IgD-negative memory B cell (primary cell): ENCODE measurements around the gene PSMA3. TPM values are rescaled to one million over a fixed set of nuclear protein-coding genes. Genes with fewer than 3 reads are reported as not detected.

ENCODE experiments used
- H3K27ac Mint-ChIP-seq, 3 donors: one replicate each; pipeline ENCODE4 v1.8.0; 2020 to 2022; ENCODE audit warnings: mild to moderate bottlenecking in 3 of 3, mixed read lengths in 3 of 3, moderate library complexity in 1 of 3
- H3K27me3 Mint-ChIP-seq: one replicate; pipeline ENCODE4 v1.8.0; 2021; ENCODE audit warnings: mixed read lengths
- H3K36me3 Mint-ChIP-seq: one replicate; pipeline ENCODE4 v1.8.0; 2020; ENCODE audit warnings: mild to moderate bottlenecking, mixed read lengths
- H3K4me1 Mint-ChIP-seq, 3 donors: one replicate each; pipeline ENCODE4 v1.8.0; 2020 to 2022; ENCODE audit warnings: mixed read lengths in 3 of 3, mild to moderate bottlenecking in 1 of 3
- H3K4me3 Mint-ChIP-seq, 4 donors: one replicate each; pipeline ENCODE4 v1.8.0; 2020 to 2022; ENCODE audit warnings: mild to moderate bottlenecking in 4 of 4, mixed read lengths in 4 of 4, moderate library complexity in 3 of 4
- H3K9me3 Mint-ChIP-seq, 3 donors: one replicate each; pipeline ENCODE4 v1.8.0; 2020 to 2021; ENCODE audit warnings: mixed read lengths in 3 of 3, mild to moderate bottlenecking in 1 of 3
- polyA plus RNA-seq: library from polyadenylated mRNA; unstranded; fragments of 300-500 nt; fragmentation: Illumina TruSeq; gene quantifications from one replicate; pipeline ENCODE4 v1.2.3, GENCODE V29; 2021

The PSMA3 gene
- polyA plus RNA-seq, result 120 TPM

DNA sequence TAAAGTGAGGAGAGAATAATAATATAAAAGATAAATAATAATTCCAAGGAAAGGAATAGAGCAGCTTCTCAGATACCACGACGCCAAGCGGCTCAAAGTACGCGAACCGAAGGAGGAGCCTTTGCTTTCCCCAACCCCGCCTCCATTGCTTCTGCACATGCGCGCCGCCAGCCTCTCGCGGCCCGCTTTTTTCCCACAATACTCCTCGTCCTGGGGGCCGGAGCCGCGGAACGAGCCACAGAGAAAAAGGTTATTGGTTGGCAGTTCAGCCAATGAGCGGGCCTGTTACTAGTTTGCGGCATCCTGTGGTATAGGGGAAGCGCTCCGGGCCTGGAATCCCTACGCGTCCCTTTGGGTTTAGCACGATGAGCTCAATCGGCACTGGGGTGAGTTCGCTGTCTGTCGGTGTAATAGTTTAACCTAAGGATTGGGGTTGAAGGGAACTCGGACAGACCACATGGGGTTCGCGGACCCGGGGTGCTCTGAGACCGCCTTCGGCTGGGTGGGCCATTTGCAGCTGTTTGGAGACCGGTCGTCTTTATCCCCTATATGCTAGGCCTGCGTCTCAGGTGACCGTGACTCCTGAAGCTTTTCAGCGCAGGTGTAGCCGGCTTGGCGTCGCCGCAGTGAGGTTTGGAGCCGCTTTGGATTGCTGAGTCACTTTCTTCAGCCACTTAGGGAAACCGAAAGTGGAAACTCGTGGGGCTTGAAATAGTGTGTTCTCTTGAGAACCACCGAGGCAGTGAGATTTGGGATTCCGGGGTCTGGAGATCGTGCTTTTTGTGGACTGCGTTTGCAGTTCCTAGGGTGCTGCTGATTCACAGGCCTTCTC is at the start of gene PSMA3:
Gene PSMA3 (plus strand): TSS at position 288 of the 832 bp plus-strand sequence. CDS start 78 bp downstream, at position 366.
- Mint-ChIP-seq H3K36me3 (peaks cover 1% of the 10 kb centered on the region), H3K9me3 (peaks cover 0 to 1% (median 0%) of the 10 kb centered on the region in 3 donors), H3K27ac (peak within 1 kb of the TSS; percentile 99), H3K4me1 (peaks cover 19 to 34% (median 33%) of the 10 kb centered on the region in 3 donors), H3K4me3 (peak within 1 kb of the TSS; percentile 98 to 100 (median 98)), H3K27me3 (no peaks in the 10 kb centered on the region)

DNA sequence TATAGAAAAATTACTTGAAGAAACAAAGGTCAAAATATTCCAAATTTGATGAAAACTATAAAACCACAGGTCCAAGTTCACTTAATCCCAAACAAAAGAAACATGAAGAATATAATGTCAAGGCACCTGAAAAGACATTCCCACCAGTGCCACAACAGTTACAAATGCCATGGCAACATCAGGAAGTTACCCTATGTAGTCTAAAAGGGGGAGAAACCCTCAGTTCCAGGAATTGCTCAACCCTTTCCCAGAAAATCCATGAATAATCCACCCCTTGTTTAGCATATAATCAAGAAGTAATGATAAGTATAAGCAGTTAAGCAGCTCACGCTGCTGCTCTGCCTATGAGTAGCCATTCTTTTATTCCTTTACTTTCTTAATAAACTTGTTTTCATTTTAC is 48.4 kb upstream of the PSMA3 start:
- peak overlapping the region in 1 of 4 donors; percentile 73 for H3K4me3 Mint-ChIP-seq
- peaks cover 11 to 25% (median 22%) of the 10 kb centered on the region in 3 donors for H3K4me1 Mint-ChIP-seq
- peaks cover 5% of the 10 kb centered on the region for H3K27me3 Mint-ChIP-seq
- no peaks in the 10 kb centered on the region for H3K9me3 Mint-ChIP-seq
- peaks cover 1% of the 10 kb centered on the region for H3K36me3 Mint-ChIP-seq
- H3K27ac Mint-ChIP-seq, result peak overlapping the region in 1 of 3 donors; percentile 50

DNA sequence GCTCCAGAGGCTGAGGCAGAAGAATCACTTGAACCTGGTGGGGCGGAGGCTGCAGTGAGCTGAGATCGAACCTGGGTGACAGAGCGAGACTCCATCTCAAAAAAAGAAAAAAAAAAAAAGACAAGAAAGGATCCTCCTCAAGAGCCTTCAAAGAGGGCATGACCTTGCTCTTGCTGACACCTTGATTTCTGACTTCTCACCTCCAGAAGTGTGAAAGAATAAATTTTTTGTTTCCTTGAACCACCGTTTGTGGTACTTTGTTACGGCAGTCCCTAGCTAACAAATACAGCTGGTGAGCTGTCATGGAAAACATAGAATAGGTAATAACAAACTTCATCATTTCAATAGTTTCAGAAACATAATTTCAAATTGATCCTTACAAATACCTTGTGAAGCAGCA is 46.6 kb upstream of the PSMA3 start:
- H3K27me3 Mint-ChIP-seq, result peaks cover 5% of the 10 kb centered on the region
- peak overlapping the region in 2 of 3 donors; percentile 80 to 88 for H3K27ac Mint-ChIP-seq
- peaks cover 17 to 30% (median 26%) of the 10 kb centered on the region in 3 donors for H3K4me1 Mint-ChIP-seq
- peak overlapping the region in 3 of 4 donors; percentile 9 to 81 (median 58) for H3K4me3 Mint-ChIP-seq
- H3K36me3 Mint-ChIP-seq, result peaks cover 1% of the 10 kb centered on the region
- H3K9me3 Mint-ChIP-seq, result no peaks in the 10 kb centered on the region

DNA sequence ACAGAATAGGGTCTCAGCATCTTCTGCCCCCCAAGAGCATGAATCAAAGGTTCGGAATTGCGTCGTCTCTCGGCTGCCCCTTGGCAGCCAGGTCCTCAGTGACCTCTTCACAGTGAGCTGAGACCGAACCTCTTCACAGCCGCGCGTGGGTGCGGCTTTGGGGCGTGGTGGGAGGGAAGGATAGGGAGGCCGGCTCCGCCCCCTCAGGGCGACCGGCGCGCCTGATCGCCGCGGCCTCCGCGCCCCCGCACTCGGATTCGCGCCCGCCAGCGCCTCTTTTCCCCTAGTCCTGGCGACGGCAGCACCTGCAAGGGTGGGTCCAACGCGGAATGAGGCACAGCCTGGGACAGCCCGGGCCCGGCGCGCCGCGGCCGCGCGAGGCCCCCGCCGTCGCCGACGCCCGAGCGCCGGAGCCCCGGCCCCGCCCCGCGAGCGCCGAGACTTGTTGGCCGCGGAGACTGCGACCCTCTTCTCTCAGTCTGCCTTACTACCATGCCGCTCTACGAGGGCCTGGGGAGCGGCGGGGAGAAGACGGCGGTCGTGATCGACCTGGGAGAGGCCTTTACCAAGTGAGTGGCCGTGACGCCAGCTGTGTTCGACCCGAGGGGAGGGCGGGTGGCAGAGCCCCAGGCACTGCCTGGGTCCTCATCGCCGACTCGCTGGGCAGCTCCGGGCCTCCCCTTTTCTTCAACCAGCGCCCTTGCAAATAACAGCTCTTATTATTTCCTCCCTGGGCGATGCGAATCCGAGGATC is 44.7 kb upstream of the PSMA3 start, which contains the start of gene ACTR10:
Gene ACTR10 (plus strand): TSS at position 424 of the 754 bp plus-strand sequence. CDS start 69 bp downstream, at position 493.
- Mint-ChIP-seq H3K36me3 (peaks cover 3% of the 10 kb centered on the region), H3K27me3 (peaks cover 3% of the 10 kb centered on the region), H3K4me3 (peak within 1 kb of the TSS; percentile 94 to 99 (median 99)), H3K27ac (peak within 1 kb of the TSS; percentile 92 to 96 (median 96)), H3K9me3 (no peaks in the 10 kb centered on the region), H3K4me1 (peaks cover 16 to 32% (median 26%) of the 10 kb centered on the region in 3 donors)

DNA sequence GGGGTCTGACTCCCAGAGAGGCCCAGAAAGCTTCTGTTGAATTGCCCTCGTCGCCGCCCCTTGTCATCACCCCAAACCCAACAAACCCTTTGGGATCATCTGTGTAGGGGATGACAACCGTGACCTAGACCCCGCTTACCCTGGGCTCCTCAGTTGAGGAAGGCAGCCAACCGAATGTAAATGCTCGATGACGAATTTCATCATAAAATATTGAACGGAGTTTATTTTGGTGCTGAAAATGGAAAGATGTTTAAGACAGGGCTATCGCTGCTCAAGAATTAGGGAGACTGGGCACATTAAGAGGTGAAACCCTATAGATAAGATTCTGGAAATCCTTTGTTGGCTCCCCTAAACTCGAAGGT is 44.2 kb upstream of the PSMA3 start:
- H3K4me3 Mint-ChIP-seq, result peak overlapping the region; percentile 94 to 99 (median 98)
- peaks cover 3% of the 10 kb centered on the region for H3K36me3 Mint-ChIP-seq
- peaks cover 3% of the 10 kb centered on the region for H3K27me3 Mint-ChIP-seq
- peak overlapping the region; percentile 92 to 96 (median 96) for H3K27ac Mint-ChIP-seq
- peaks cover 16 to 32% (median 26%) of the 10 kb centered on the region in 3 donors for H3K4me1 Mint-ChIP-seq
- H3K9me3 Mint-ChIP-seq, result no peaks in the 10 kb centered on the region

DNA sequence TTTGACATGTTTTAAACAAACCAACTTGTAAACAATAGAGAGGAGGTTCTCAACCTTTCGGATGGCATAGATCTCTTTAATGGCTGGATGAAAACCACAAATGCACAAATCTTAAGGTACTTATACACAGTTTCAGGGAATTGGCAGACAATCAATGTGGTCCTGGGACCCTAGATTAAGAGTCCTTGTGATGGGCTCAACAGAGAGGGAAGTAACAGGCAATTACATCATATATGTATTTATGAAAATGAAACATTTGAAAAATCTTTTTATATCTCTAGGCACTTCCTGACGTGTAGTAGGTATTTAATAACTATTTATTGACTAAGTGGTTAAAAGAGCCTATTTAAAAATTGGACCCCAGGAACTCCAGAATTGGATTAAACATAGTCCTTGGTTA is 43.8 kb upstream of the PSMA3 start:
- Mint-ChIP-seq H3K27ac (peak overlapping the region; percentile 92 to 96 (median 96)), H3K4me3 (peak overlapping the region; percentile 94 to 99 (median 98)), H3K9me3 (no peaks in the 10 kb centered on the region), H3K27me3 (no peaks in the 10 kb centered on the region), H3K36me3 (peaks cover 3% of the 10 kb centered on the region), H3K4me1 (peaks cover 16 to 31% (median 23%) of the 10 kb centered on the region in 3 donors)

DNA sequence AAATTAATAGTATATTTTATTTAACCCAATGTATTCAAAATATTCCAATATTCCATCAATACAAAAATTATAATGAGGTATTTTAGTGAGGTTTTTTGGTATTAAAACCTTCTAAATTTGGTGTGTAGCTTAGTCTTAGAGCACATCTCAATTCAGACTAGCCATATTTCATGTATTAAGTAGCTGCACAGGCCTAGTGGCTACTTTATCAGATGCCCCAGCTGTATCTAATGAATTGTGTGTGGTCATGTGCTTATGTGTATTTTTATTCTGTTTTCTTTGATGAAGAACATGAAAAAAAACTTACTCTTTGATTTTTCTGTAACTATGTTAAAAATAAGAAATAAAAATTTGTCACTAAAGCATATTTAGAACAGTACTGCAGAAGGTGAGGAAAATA is 31.5 kb upstream of the PSMA3 start:
- H3K4me1 Mint-ChIP-seq, result no peaks in the 10 kb centered on the region
- peaks cover 8% of the 10 kb centered on the region for H3K36me3 Mint-ChIP-seq
- no peak overlapping the region for H3K4me3 Mint-ChIP-seq

DNA sequence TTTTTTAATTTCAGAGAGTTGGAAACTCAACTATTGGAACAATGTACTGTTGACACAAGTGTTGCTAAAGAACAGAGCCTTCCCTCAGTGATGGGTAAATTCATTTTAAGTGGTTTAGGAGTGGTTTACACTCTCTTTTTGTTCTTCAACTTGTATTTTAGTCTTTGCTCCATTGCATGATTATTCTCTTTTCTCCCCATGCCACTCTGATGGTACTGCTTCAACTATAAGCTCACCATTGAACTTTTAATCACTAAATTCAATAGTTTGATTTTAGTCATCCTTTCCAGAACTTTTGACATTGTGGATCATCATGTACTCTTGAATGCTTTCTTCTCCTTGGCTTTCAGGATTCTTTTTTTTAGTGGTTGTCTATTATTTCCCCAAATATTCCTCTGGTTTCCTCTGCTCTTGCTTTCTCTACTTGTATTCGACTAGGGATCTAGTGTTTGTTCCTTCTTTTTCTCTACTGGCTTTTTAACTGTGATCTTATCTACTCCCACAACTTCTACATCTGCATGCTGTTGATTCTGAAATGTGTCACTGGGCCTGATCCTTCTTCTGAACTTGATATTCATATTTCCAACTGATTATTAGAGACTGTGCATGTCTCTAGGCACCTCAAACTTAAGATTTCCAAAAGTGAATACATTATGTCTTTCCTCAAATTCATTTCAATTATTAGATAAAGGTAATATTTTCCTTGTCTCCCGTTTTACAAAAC is 29.3 kb upstream of the PSMA3 start:
- Mint-ChIP-seq H3K36me3 (peaks cover 8% of the 10 kb centered on the region), H3K4me1 (no peaks in the 10 kb centered on the region), H3K9me3 (peaks cover 0 to 4% (median 2%) of the 10 kb centered on the region in 3 donors), H3K27ac (no peak overlapping the region), H3K4me3 (no peak overlapping the region), H3K27me3 (no peaks in the 10 kb centered on the region)

More for the DNA sequence above, 31.5 kb upstream of the PSMA3 start:
- H3K27ac Mint-ChIP-seq, result no peak overlapping the region
- peaks cover 0 to 4% (median 2%) of the 10 kb centered on the region in 3 donors for H3K9me3 Mint-ChIP-seq
- H3K27me3 Mint-ChIP-seq, result no peaks in the 10 kb centered on the region

DNA sequence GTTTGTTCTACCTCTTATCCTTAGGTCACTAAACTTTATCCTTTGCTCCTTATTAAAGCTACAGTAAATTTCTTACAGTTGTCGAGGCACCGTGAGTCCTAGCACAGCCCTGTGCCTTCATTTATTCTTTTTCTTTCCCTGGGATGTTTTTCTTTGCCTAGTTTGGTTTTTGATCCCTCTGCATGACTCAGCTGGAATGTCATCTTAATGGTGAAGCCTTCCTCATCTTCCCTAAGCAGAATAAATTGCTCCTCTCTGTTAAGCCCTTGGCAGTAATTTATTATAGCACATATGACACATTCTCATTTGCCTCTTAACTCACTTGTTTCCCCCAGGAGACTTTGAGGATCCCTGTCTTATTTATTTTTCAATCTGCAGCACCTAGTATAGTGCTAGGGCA is 28.1 kb upstream of the PSMA3 start:
- Mint-ChIP-seq H3K27me3 (no peaks in the 10 kb centered on the region), H3K4me1 (no peaks in the 10 kb centered on the region), H3K27ac (no peak overlapping the region), H3K36me3 (peaks cover 6% of the 10 kb centered on the region), H3K9me3 (peaks cover 0 to 4% (median 2%) of the 10 kb centered on the region in 3 donors), H3K4me3 (no peak overlapping the region)

DNA sequence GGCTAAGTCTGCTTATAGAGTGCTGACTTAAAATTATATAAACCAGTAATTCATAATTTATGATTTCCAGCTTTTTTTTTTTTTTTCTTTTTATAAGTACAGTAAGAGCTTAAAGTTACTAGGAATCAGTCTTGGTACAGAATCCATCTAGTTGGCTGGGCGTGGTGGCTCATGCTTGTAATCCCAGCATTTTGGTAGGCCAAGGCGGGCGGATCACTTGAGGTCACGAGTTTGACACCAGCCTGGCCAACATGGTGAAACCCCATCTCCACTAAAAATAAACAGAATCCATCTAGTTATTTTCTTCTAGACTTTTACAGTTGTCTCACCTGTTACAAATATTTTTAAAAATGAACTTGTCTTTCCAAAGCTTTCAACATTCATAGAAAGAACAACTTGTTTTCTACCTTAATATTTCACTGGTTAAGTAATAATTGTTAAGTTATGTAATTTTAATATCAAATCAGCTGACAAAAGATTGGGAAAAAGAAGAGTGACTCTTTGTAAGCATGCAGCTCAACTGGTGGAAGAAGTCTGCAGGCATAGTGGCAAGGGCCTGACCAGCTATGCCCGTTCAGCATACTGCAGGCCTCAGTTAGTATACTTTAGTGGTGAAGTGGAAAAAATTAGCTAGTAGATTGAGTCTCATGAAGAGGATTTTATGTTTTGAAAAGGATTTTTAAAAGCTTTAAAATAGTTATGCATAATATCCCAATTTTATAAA is 17.4 kb upstream of the PSMA3 start:
- Mint-ChIP-seq H3K27me3 (no peaks in the 10 kb centered on the region), H3K4me1 (peaks cover 0 to 5% (median 0%) of the 10 kb centered on the region in 3 donors), H3K9me3 (no peaks in the 10 kb centered on the region), H3K4me3 (no peak overlapping the region), H3K36me3 (peaks cover 5% of the 10 kb centered on the region), H3K27ac (no peak overlapping the region)

DNA sequence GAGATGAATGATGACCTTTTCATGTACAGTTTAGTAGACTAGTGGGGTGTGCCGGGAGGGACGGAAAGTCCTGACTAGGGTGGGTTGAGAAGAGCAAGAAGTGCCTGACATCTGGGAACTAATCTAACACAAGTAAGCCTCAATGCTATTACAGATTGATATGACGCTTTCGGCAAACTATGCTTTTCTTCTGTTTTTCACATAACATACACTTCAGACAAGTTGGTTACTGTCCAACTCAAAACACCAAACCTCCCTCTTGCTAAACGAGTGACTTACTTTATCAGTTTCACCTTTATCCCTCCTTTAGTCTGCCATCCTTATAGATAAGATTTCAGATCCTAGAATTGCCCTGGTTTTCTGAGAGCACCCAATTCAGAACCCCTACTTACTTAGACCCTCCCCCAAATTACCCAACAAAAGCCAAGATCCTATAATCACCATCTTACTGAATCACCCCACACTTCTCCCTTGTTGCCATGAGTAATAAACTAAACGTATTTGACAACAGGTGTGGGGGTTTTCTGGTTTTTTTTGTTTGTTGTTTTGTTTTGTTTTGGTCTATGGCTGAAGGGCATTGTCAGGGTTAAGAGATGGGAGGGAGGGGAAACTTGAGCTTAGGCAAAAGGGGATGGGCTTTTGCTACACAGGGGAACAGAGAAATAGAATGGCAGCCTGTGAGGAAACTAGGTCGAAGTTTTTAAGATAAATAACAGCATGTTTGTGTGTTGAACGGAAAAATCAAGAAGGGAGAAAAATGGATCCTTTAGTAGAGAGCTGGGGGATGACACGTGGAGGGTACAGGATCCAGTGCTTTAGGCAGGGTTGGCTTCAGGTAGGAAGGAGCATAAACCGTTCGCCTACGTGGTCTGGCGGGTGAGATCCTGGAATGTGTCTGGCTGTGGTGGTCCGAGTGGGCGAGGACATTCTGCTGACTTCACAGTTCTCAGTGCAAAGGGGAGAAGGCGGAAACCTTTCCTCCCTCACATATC is 6.1 kb upstream of the PSMA3 start:
- Mint-ChIP-seq H3K9me3 (peaks cover 0 to 3% (median 0%) of the 10 kb centered on the region in 3 donors), H3K4me3 (no peak overlapping the region), H3K36me3 (peaks cover 2% of the 10 kb centered on the region), H3K27ac (no peak overlapping the region), H3K4me1 (peaks cover 3 to 11% (median 5%) of the 10 kb centered on the region in 3 donors), H3K27me3 (no peaks in the 10 kb centered on the region)

DNA sequence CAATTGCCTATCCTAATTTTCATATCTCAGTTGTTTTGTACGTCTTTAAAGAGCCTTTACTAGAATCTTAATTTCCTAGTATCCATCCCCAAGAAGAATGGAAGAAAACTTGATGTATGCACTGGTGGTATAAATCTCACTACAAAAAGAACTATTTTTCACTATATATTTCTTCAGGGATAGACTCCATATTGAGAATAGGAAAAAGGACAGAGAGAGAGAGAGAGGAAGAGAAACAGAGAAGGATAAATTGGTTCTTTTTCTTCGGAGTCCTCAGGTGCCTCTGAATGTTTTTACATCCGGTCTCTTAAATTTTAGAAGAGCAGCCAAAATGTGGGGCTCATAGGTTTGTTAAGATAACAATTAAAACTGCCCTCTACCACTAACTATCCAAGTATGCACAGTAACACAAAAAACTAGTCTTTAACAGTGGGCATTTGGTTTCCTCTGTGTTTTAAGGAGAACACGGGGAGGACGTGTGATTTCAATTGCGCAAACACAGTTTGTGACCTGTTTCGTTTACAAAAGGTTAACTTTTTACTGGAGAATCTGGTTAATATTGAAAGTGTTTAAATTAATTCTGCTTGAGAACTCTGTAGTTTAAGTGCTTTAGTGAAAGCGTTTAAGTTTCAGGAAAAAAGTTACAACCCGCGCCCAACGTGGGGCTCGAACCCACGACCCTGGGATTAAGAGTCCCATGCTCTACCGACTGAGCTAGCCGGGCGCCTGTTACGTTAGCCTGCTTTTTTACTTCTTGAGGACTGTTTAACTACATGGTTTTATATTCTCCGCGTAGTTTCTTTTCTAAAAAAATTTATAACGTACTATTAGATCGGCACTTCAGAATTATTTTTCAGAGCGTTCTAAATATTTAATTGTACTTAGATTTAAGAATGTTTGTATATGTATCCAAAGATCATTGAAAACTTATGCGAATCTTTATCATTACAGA is 5.1 kb upstream of the PSMA3 start:
- peaks cover 0 to 3% (median 0%) of the 10 kb centered on the region in 3 donors for H3K9me3 Mint-ChIP-seq
- no peaks in the 10 kb centered on the region for H3K27me3 Mint-ChIP-seq
- no peak overlapping the region for H3K27ac Mint-ChIP-seq
- peaks cover 7 to 16% (median 14%) of the 10 kb centered on the region in 3 donors for H3K4me1 Mint-ChIP-seq
- peaks cover 2% of the 10 kb centered on the region for H3K36me3 Mint-ChIP-seq
- H3K4me3 Mint-ChIP-seq, result no peak overlapping the region
